Measurements from ENCODE around the gene KCTD14. TPM values are rescaled to one million over a fixed set of nuclear protein-coding genes. Genes with fewer than 3 reads are reported as not detected.
A peak's percentile ranks its signal among the peaks of the same experiment; 100 is the strongest.

Gene KCTD14
- total RNA-seq, 4 donors from 2014 or later, result 3.3 to 7.1 (median 5.9) TPM

GRCh38 chr11:78054971-78055370, 31.9 kb upstream of the KCTD14 start:
- H3K36me3 ChIP-seq, result no peaks in the 10 kb centered on the region
- no peaks in the 10 kb centered on the region for H3K4me1 ChIP-seq
- DNase-seq, result no peak
- H3K27me3 ChIP-seq, result no peaks in the 10 kb centered on the region
- H3K4me3 ChIP-seq, result no peak overlapping the region
- H3K9me3 ChIP-seq, result no peaks in the 10 kb centered on the region
- H3K27ac ChIP-seq, result no peak overlapping the region
- TF ChIP-seq CTCF (IDR thresholded peaks at IDR 0.05) (no peak), POLR2A (IDR thresholded peaks at IDR 0.05) (no peak)

- Histone ChIP-seq H3K27ac (no peak overlapping the region), H3K27me3 (no peaks in the 10 kb centered on the region), H3K36me3 (no peaks in the 10 kb centered on the region), H3K9me3 (no peaks in the 10 kb centered on the region), H3K4me1 (peaks cover 0 to 3% (median 0%) of the 10 kb centered on the region in 4 donors), H3K4me3 (no peak overlapping the region)
- no peak for DNase-seq
- TF ChIP-seq POLR2A (IDR thresholded peaks at IDR 0.05), result no peak
- TF ChIP-seq CTCF (IDR thresholded peaks at IDR 0.05), result no peak
Observed at GRCh38 chr11:78050964-78051831, 28.1 kb upstream of the KCTD14 start.

GRCh38 chr11:78049348-78049747, 26.3 kb upstream of the KCTD14 start:
- Histone ChIP-seq H3K9me3 (no peaks in the 10 kb centered on the region), H3K27ac (no peak overlapping the region), H3K36me3 (no peaks in the 10 kb centered on the region), H3K27me3 (no peaks in the 10 kb centered on the region), H3K4me1 (peaks cover 0 to 12% (median 0%) of the 10 kb centered on the region in 4 donors), H3K4me3 (no peak overlapping the region)
- DNase-seq, result no peak
- TF ChIP-seq POLR2A (IDR thresholded peaks at IDR 0.05) (no peak), CTCF (IDR thresholded peaks at IDR 0.05) (no peak)

- Histone ChIP-seq H3K4me3 (no peak overlapping the region), H3K9me3 (no peaks in the 10 kb centered on the region), H3K27me3 (no peaks in the 10 kb centered on the region), H3K27ac (no peak overlapping the region), H3K36me3 (no peaks in the 10 kb centered on the region), H3K4me1 (peaks cover 0 to 12% (median 0%) of the 10 kb centered on the region in 4 donors)
- no peak for DNase-seq
- TF ChIP-seq CTCF (IDR thresholded peaks at IDR 0.05), result no peak
- TF ChIP-seq POLR2A (IDR thresholded peaks at IDR 0.05), result no peak
Observed at GRCh38 chr11:78048561-78048960, 25.5 kb upstream of the KCTD14 start.

DNA sequence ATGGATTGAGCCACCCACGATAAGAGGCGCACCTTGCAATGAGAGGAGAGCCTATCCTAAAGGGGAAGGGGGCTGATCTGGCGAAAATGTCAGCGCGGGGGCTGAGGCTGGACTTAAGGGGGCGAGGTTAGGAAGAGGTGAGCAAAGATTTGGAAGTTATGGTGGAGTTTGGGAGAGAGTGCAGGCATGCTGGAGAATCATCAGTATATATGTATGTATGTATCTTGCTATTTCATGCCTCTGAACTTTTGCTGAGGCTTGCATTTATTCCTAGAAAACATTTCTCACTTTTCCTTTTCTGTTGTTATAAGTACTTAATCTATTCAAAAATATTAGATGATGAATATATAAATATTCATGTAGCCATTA, 23.4 kb upstream of the KCTD14 start:
- peak overlapping the region in 1 of 4 donors; percentile 58 for H3K4me3 ChIP-seq
- no peak overlapping the region for H3K27ac ChIP-seq
- TF ChIP-seq CTCF (IDR thresholded peaks at IDR 0.05) (no peak), POLR2A (IDR thresholded peaks at IDR 0.05) (no peak)

More for the DNA sequence above, 23.4 kb upstream of the KCTD14 start:
- Histone ChIP-seq H3K4me1 (peaks cover 0 to 12% (median 0%) of the 10 kb centered on the region in 4 donors), H3K9me3 (no peaks in the 10 kb centered on the region), H3K27me3 (no peaks in the 10 kb centered on the region), H3K36me3 (no peaks in the 10 kb centered on the region)
- DNase-seq, result no peak
